IMR-90 (cell line): Measurements from ENCODE around the gene COG7. TPM values are rescaled to one million over a fixed set of nuclear protein-coding genes. Genes with fewer than 3 reads are reported as not detected.
"Not testable (repeated sequence)": the region's sequence is repeated elsewhere in the genome, so short reads cannot be mapped to it uniquely, and the experiment has no call there.

Experiments used
- ATAC-seq: fragments of 200-7000 bp; cut with Tn5 transposase; 2 replicates; pipeline ENCODE4 v1.9.1; 2020; ENCODE audit warnings: low read depth, mild to moderate bottlenecking, moderate library complexity
- BruUV-seq: library from RNA; stranded (reverse); fragments of 400-500 nt; replicated peaks from 2 replicates; lab custom pipeline; 2021; lab: Mats Ljungman, UMichigan
- CTCF ChIA-PET: fragments of 300-600 bp; formaldehyde crosslinking; extraction: SDS; loops from one replicate; lab custom pipeline; 2021; ENCODE audit warnings: antibody characterized with exemption; lab: Yijun Ruan, JAX
- POLR2A ChIA-PET: fragments of 300-600 bp; sonication (Branson Sonifier 250); formaldehyde crosslinking; loops from one replicate; lab custom pipeline; 2022; ENCODE audit warnings: antibody characterized with exemption; ENCODE audit not compliant: unreplicated experiment; lab: Charles Lee
- DNase-seq: peaks from one replicate; pipeline ENCODE4 v3.0.0; 2013
- H2AFZ ChIP-seq: replicated peaks from 2 replicates; pipeline ENCODE3; 2013; ENCODE audit warnings: low read length, mild to moderate bottlenecking; ENCODE audit not compliant: poor library complexity
- H2AK5ac ChIP-seq: 2 replicates; pipeline ENCODE4 v1.6.1; 2013; ENCODE audit warnings: low read depth, low read length, inconsistent platforms
- H2AK9ac ChIP-seq: replicated peaks from 2 replicates; pipeline ENCODE3; 2013; ENCODE audit warnings: mild to moderate bottlenecking, low read depth, low read length, moderate library complexity; ENCODE audit not compliant: poor library complexity
- H2BK120ac ChIP-seq: 2 replicates; pipeline ENCODE4 v1.6.1; 2013; ENCODE audit warnings: low read depth, low read length, inconsistent platforms
- H2BK15ac ChIP-seq: 3 replicates; pipeline ENCODE4 v1.6.1; 2013; ENCODE audit warnings: low read depth, low read length, inconsistent platforms
- H2BK20ac ChIP-seq: 2 replicates; pipeline ENCODE4 v1.6.1; 2013; ENCODE audit warnings: low read depth, mild to moderate bottlenecking, inconsistent platforms, low read length, moderate library complexity
- H2BK5ac ChIP-seq: 2 replicates; pipeline ENCODE4 v1.6.1; 2013; ENCODE audit warnings: mild to moderate bottlenecking, low read depth, low read length, inconsistent platforms; ENCODE audit not compliant: poor library complexity, severe bottlenecking
- H3K14ac ChIP-seq: replicated peaks from 2 replicates; pipeline ENCODE4 v1.6.1; 2013; ENCODE audit warnings: low read depth, low read length, inconsistent platforms
- H3K18ac ChIP-seq: 2 replicates; pipeline ENCODE4 v1.6.1; 2013; ENCODE audit warnings: low read depth, low read length, control low read depth
- H3K23ac ChIP-seq: 2 replicates; pipeline ENCODE4 v1.6.1; 2013; ENCODE audit warnings: low read depth, low read length, inconsistent platforms
- H3K27ac ChIP-seq: 2 replicates; pipeline ENCODE4 v1.5.1; 2013; ENCODE audit warnings: mild to moderate bottlenecking, control low read depth, low read length; ENCODE audit not compliant: insufficient read depth
- H3K27me3 ChIP-seq: 2 replicates; pipeline ENCODE4 v1.6.1; 2013; ENCODE audit warnings: low read length; ENCODE audit not compliant: control insufficient read depth, insufficient read depth
- H3K36me3 ChIP-seq: 2 replicates; pipeline ENCODE4 v1.6.1; 2013; ENCODE audit warnings: low read length, mixed read lengths; ENCODE audit not compliant: control insufficient read depth, insufficient read depth
- H3K4ac ChIP-seq: 2 replicates; pipeline ENCODE4 v1.6.1; 2013; ENCODE audit warnings: low read depth, low read length, inconsistent platforms
- H3K4me1 ChIP-seq: 2 replicates; pipeline ENCODE4 v1.6.1; 2013; ENCODE audit warnings: low read length, mixed read lengths; ENCODE audit not compliant: control insufficient read depth, insufficient read depth
- H3K4me2 ChIP-seq: 2 replicates; pipeline ENCODE4 v1.6.1; 2013; ENCODE audit warnings: low read depth, mild to moderate bottlenecking, control low read depth, low read length, moderate library complexity
- H3K4me3 ChIP-seq: 2 replicates; pipeline ENCODE4 v1.5.1; 2013; ENCODE audit warnings: low read depth, mild to moderate bottlenecking, control low read depth, low read length, moderate library complexity; ENCODE audit not compliant: insufficient read depth
- H3K56ac ChIP-seq: 2 replicates; pipeline ENCODE4 v1.6.1; 2013; ENCODE audit warnings: low read length, inconsistent platforms; ENCODE audit not compliant: insufficient read depth; ENCODE audit errors: extremely low read depth
- H3K79me1 ChIP-seq, 2 experiments: 2 replicates each; pipeline ENCODE4 v1.6.1; 2013; ENCODE audit warnings: low read length in 2 of 2, inconsistent platforms in 1 of 2, low read depth in 1 of 2
- H3K9ac ChIP-seq: 2 replicates; pipeline ENCODE4 v1.6.1; 2013; ENCODE audit warnings: low read depth, low read length, control low read depth
- H3K9me1 ChIP-seq: 2 replicates; pipeline ENCODE4 v1.6.1; 2013; ENCODE audit warnings: low read length, inconsistent platforms; ENCODE audit not compliant: insufficient read depth
- H3K9me3 ChIP-seq: 2 replicates; pipeline ENCODE4 v1.6.1; 2013; ENCODE audit warnings: low read length; ENCODE audit not compliant: control insufficient read depth, insufficient read depth
- H4K20me1 ChIP-seq: 2 replicates; pipeline ENCODE4 v1.6.1; 2013; ENCODE audit warnings: low read length, inconsistent platforms; ENCODE audit not compliant: insufficient read depth
- H4K5ac ChIP-seq: 2 replicates; pipeline ENCODE4 v1.6.1; 2013; ENCODE audit warnings: mild to moderate bottlenecking, low read depth, low read length, control low read depth
- H4K8ac ChIP-seq, 2 experiments: 2 replicates each; pipeline ENCODE4 v1.6.1; 2013; ENCODE audit warnings: low read depth in 2 of 2, low read length in 2 of 2, control low read depth in 1 of 2, inconsistent platforms in 1 of 2
- H4K91ac ChIP-seq: 2 replicates; pipeline ENCODE4 v1.6.1; 2013; ENCODE audit warnings: low read depth, low read length, inconsistent platforms; ENCODE audit not compliant: insufficient read depth
- WGBS, 2 experiments: methylation state at CpG; one replicate each; pipeline versions ENCODE4 v1.1.5 to v1.1.7; 2013; ENCODE audit warnings: missing lambda C conversion rate in 2 of 2; ENCODE audit not compliant: insufficient read length in 1 of 2; ENCODE audit errors: extremely low coverage in 2 of 2; 5-methylcytosine and 5-hydroxymethylcytosine counted together
- dilution Hi-C: fragments of 300-500 bp; cut with HindIII; formaldehyde crosslinking; loops from one replicate; pipeline ENCODE4 v1.14.3; 2018; ENCODE audit warnings: low sequenced_read_pairs; ENCODE audit not compliant: unreplicated experiment
- in situ Hi-C: fragments of 300-500 bp; cut with MboI; formaldehyde crosslinking; loops from 3 replicates; pipeline ENCODE4 v1.14.3; 2019; ENCODE audit warnings: low sequenced_read_pairs, inconsistent platforms, mixed read lengths
- intact Hi-C: fragments of 100-400 bp; cut with micrococcal nuclease; formaldehyde crosslinking; loops from 2 replicates; pipeline ENCODE4 v1.10.0; 2022
- polyA plus RNA-seq, 3 experiments: library from polyadenylated mRNA; depleted of rRNA; stranded (reverse); fragments of >200 nt; gene quantifications; 2 replicates each; pipeline ENCODE4 v1.2.3, GENCODE V29; 2012; ENCODE audit warnings: low replicate concordance in 1 of 3
- total RNA-seq: library from RNA; depleted of rRNA; stranded (reverse); fragments of >200 nt; gene quantifications from 2 replicates; pipeline ENCODE4 v1.2.3, GENCODE V29; 2012

The COG7 gene
- total and polyA plus RNA-seq, 2 of the 4 experiments (the other 2 are of a cell fraction) = 28.5 to 43.7 TPM

- intact Hi-C loops, in situ Hi-C loops: not testable (repeated sequence)
Observed at GRCh38 chr16:23366341-23366740, 86.6 kb downstream of the COG7 start.

More at GRCh38 chr16:23366341-23366740, 86.6 kb downstream of the COG7 start:
- H4K91ac ChIP-seq, H3K18ac ChIP-seq, H4K20me1 ChIP-seq, H2AK9ac ChIP-seq, H2BK120ac ChIP-seq, H3K36me3 ChIP-seq, H3K27me3 ChIP-seq, H3K4me2 ChIP-seq, H4K8ac ChIP-seq, DNase-seq, H2BK15ac ChIP-seq, POLR2A ChIA-PET, H2BK5ac ChIP-seq, H3K4ac ChIP-seq, ATAC-seq, H4K5ac ChIP-seq, H3K79me1 ChIP-seq, H2AK5ac ChIP-seq, H3K14ac ChIP-seq, H3K23ac ChIP-seq, H3K9ac ChIP-seq, H2AFZ ChIP-seq, H3K56ac ChIP-seq, dilution Hi-C loops, CTCF ChIA-PET, BruUV-seq, H3K4me1 ChIP-seq, H2BK20ac ChIP-seq, H3K4me3 ChIP-seq, H3K9me1 ChIP-seq, H3K27ac ChIP-seq, H3K9me3 ChIP-seq: not testable (repeated sequence)
- WGBS, 2 experiments = 80% methylated on average over 2 of the region's 7 CpGs; no CpG with 5 or more reads in 1 of the 2 experiments
